Effector memory CD8-positive, alpha-beta T cell (primary cell): ENCODE data around the gene SIGLEC10.

ENCODE experiments used
- ATAC-seq: fragments of 150-1000 bp; cut with Tn5 transposase; replicated peaks from 2 replicates; pipeline ENCODE4 v1.10.0; 2021; ENCODE audit warnings: mild to moderate bottlenecking, moderate library complexity
- DNase-seq, 3 experiments: peaks; one replicate each; pipeline ENCODE4 v3.0.0; 2021
- H3K27ac Mint-ChIP-seq, 2 donors: one replicate each; pipeline ENCODE4 v1.8.0; 2022; ENCODE audit warnings: mild to moderate bottlenecking in 2 of 2, mixed read lengths in 2 of 2, moderate library complexity in 2 of 2
- H3K27me3 Mint-ChIP-seq, 2 donors: one replicate each; pipeline ENCODE4 v1.8.0; 2022; ENCODE audit warnings: mixed read lengths in 2 of 2
- H3K36me3 Mint-ChIP-seq: one replicate; pipeline ENCODE4 v1.8.0; 2022; ENCODE audit warnings: mild to moderate bottlenecking, moderate library complexity, mixed read lengths; ENCODE audit not compliant: insufficient read depth
- H3K4me1 Mint-ChIP-seq, 2 donors: one replicate each; pipeline ENCODE4 v1.8.0; 2022; ENCODE audit warnings: low read depth in 2 of 2, mixed read lengths in 2 of 2
- H3K4me3 Mint-ChIP-seq, 2 donors: one replicate each; pipeline ENCODE4 v1.8.0; 2022; ENCODE audit warnings: mild to moderate bottlenecking in 2 of 2, mixed read lengths in 2 of 2, moderate library complexity in 2 of 2
- H3K9me3 Mint-ChIP-seq, 2 donors: one replicate each; pipeline ENCODE4 v1.8.0; 2022; ENCODE audit warnings: mixed read lengths in 2 of 2

The SIGLEC10 gene

DNA sequence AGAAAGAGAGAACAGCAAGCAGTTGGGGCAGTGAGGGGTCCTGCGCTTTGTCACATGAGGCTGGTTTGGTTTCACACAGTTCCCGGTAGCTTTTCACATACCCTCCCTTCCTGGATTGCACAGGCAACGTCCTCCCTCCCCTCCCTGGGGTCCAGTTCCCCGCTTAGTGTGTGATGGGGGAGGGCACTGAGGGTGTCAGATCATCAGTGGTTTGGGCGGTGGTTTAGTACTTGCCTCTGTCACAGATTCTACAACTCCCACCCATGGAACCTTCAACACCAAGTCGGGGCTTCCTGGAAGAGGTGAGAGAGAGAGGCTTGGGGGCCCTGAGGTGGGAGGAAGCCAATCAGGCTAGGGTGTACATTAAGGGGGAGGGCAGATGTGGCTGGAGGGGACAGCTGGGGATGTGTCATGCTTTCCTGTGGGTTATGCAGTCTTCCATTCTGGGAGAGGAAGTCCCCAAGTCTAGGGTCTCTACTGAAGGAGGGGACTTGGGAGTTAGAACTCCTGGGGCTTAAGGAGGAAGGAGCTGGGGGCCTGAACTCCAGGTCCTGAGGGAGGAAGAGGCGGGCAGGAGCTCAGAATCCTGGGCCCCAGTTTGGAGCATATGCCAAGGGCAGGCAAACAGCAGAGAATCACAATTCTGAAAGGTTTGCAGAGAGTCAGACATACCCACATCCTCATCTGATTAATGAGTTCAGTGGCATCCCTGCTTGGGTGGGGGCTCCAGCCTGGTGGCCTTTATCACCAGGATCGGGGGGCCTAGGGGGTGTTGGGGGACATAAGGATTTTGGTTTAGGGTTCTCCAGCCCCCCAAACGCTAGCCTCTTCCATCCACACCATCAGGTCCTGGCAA, 44.6 kb downstream of the SIGLEC10 start, which contains the start of gene NKG7:
NKG7 (minus strand) TSS at position 6 of the 856 bp plus-strand sequence. CDS start 119 bp downstream, outside the sequence.
- H3K9me3 Mint-ChIP-seq = peaks cover 0 to 4% of the 10 kb centered on the region in 2 donors
- peaks cover 48% of the 10 kb centered on the region for H3K36me3 Mint-ChIP-seq
- ATAC-seq = peak; percentile 72
- peaks cover 60 to 78% of the 10 kb centered on the region in 2 donors for H3K4me1 Mint-ChIP-seq
- peak within 1 kb of the TSS; percentile 78 to 95 for H3K27ac Mint-ChIP-seq
- peak; percentile 78 to 82 (median 82) for DNase-seq
- H3K27me3 Mint-ChIP-seq = no peaks in the 10 kb centered on the region
- H3K4me3 Mint-ChIP-seq = peak within 1 kb of the TSS; percentile 89 to 97

- DNase-seq (no peak), ATAC-seq (no peak)
- Mint-ChIP-seq H3K27me3 (no peaks in the 10 kb centered on the region), H3K4me1 (peaks cover 60 to 85% of the 10 kb centered on the region in 2 donors), H3K9me3 (peaks cover 0 to 4% of the 10 kb centered on the region in 2 donors), H3K27ac (peak overlapping the region; percentile 78 to 95), H3K4me3 (peak overlapping the region; percentile 89 to 97), H3K36me3 (peaks cover 54% of the 10 kb centered on the region)
These were observed 45.3 kb downstream of the SIGLEC10 start for GRCh38 chr19:51372021-51372648.

GRCh38 chr19:51371186-51371690, 46.2 kb downstream of the SIGLEC10 start:
- H3K36me3 Mint-ChIP-seq = peaks cover 59% of the 10 kb centered on the region
- H3K9me3 Mint-ChIP-seq = peaks cover 0 to 4% of the 10 kb centered on the region in 2 donors
- peaks cover 62 to 85% of the 10 kb centered on the region in 2 donors for H3K4me1 Mint-ChIP-seq
- ATAC-seq (no peak), DNase-seq (no peak)
- H3K4me3 Mint-ChIP-seq = peak overlapping the region; percentile 89 to 97
- peak overlapping the region; percentile 78 to 95 for H3K27ac Mint-ChIP-seq
- H3K27me3 Mint-ChIP-seq = no peaks in the 10 kb centered on the region

GRCh38 chr19:51370230-51370629, 47.2 kb downstream of the SIGLEC10 start:
- Mint-ChIP-seq H3K4me3 (peak overlapping the region; percentile 89 to 97), H3K27ac (peak overlapping the region; percentile 78 to 95), H3K36me3 (peaks cover 59% of the 10 kb centered on the region), H3K9me3 (peaks cover 0 to 4% of the 10 kb centered on the region in 2 donors), H3K4me1 (peaks cover 63 to 83% of the 10 kb centered on the region in 2 donors), H3K27me3 (no peaks in the 10 kb centered on the region)
- no peak for DNase-seq
- ATAC-seq = no peak

GRCh38 chr19:51368366-51369282, 48.8 kb downstream of the SIGLEC10 start, which contains the start of gene CLDND2:
TSS of gene CLDND2 (minus strand) at chr19:51369003. CDS start at chr19:51368577, 426 bp downstream.
- H3K36me3 Mint-ChIP-seq = peaks cover 59% of the 10 kb centered on the region
- no peaks in the 10 kb centered on the region for H3K27me3 Mint-ChIP-seq
- peaks cover 59 to 80% of the 10 kb centered on the region in 2 donors for H3K4me1 Mint-ChIP-seq
- H3K27ac Mint-ChIP-seq = peak within 1 kb of the TSS; percentile 94 to 95
- ATAC-seq (peak; percentile 3), DNase-seq (peak; percentile 46 to 56 (median 47))
- H3K4me3 Mint-ChIP-seq = peak within 1 kb of the TSS; percentile 89 to 97
- no peaks in the 10 kb centered on the region for H3K9me3 Mint-ChIP-seq

DNA sequence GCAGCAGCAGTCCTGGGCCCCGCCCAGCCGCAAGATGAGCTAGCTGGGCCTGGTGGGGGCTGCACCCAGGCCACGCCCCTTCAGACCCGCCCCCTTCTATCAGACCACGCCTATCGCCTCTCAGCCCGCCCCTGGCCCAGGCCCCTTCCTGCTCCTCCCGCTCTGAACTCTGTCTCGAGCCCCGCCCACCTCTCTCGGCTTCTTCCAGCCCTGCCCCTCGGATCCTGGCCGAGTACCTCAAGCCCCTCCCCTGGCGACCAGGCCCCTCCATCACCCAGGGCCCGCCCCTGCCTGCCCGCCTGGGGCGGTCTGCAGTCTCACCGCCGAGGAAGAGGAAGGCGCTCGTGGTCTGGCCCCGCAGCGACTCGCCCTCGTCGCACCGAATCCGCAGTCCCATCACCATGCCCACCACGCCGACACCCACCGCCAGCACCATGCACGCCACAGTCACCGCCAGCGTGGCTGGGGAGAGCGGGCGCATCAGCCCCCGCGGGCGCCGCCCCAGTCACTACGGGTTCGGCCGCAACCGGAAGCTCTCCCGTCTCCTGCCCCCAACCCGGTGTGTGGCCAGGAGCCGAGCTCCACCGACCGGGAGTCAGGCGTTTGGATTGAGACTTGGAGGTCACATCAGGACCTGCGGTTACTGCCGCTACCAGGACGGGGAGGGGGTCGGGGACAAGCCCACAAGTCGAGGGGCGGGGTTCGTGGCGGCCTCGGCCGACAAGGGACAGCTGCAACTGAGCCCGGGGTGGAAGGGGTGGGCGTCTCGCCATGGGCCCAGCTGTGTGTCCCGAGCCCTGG, 49.7 kb downstream of the SIGLEC10 start:
- peaks cover 56 to 79% of the 10 kb centered on the region in 2 donors for H3K4me1 Mint-ChIP-seq
- no peaks in the 10 kb centered on the region for H3K9me3 Mint-ChIP-seq
- H3K36me3 Mint-ChIP-seq = peaks cover 56% of the 10 kb centered on the region
- ATAC-seq (peak; percentile 58), DNase-seq (peak; percentile 90 to 94 (median 92))
- no peaks in the 10 kb centered on the region for H3K27me3 Mint-ChIP-seq
- peak overlapping the region; percentile 89 to 97 for H3K4me3 Mint-ChIP-seq
- peak overlapping the region; percentile 94 to 95 for H3K27ac Mint-ChIP-seq

DNA sequence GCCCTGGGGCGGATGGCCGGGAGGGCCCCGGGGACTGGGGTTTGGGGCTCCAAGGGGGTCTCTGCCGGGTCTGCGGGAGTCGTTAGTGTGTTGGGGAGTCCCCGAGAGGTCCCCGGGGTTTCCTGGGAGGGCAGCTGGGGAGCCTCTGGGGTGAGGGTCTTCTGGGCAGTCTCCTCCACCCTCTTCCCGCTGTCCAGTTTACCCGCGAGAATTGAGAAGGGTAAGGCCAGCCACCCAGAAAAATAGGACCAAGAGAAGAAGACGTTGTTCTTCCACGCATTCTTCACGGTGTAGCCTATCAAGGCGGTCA, 50.2 kb downstream of the SIGLEC10 start:
- DNase-seq (no peak), ATAC-seq (no peak)
- H3K36me3 Mint-ChIP-seq = peaks cover 51% of the 10 kb centered on the region
- H3K4me1 Mint-ChIP-seq = peaks cover 56 to 79% of the 10 kb centered on the region in 2 donors
- peak overlapping the region; percentile 89 to 97 for H3K4me3 Mint-ChIP-seq
- H3K27me3 Mint-ChIP-seq = no peaks in the 10 kb centered on the region
- peak overlapping the region; percentile 94 to 95 for H3K27ac Mint-ChIP-seq
- no peaks in the 10 kb centered on the region for H3K9me3 Mint-ChIP-seq

GRCh38 chr19:51366389-51367254, 50.8 kb downstream of the SIGLEC10 start:
- Mint-ChIP-seq H3K27ac (peak overlapping the region; percentile 94 to 95), H3K4me1 (peaks cover 56 to 75% of the 10 kb centered on the region in 2 donors), H3K36me3 (peaks cover 50% of the 10 kb centered on the region), H3K9me3 (no peaks in the 10 kb centered on the region), H3K4me3 (peak overlapping the region; percentile 89 to 97), H3K27me3 (no peaks in the 10 kb centered on the region)
- DNase-seq = peak; percentile 76 to 82 (median 78)
- ATAC-seq = peak; percentile 32

DNA sequence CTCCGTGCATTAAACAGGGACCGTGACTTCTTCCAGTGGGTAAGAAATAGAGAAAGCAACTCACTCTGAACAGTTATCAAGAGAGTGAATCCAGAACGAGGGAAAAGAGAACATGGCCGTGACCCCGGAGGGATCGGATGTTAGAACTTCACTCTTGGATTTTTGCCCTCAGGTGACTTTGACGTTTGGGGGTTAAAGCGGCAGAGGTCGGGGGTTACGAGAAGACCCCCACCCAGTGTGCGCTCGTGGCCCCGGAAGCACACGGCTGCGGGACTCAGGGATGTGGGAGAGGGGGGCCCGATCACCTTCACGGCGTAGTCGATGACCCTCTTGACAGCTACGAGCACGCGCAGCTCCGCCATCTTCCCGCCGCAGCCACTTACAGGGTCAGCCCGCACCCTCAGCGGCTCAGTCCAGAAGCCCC, 51.5 kb downstream of the SIGLEC10 start, which contains the start of gene ETFB:
ETFB (minus strand) TSS at position 424 of the 424 bp plus-strand sequence; CDS start at position 362, 62 bp downstream.
- DNase-seq (no peak), ATAC-seq (no peak)
- H3K36me3 Mint-ChIP-seq = peaks cover 43% of the 10 kb centered on the region
- H3K4me1 Mint-ChIP-seq = peaks cover 54 to 69% of the 10 kb centered on the region in 2 donors
- H3K4me3 Mint-ChIP-seq = peak within 1 kb of the TSS; percentile 89 to 97
- no peaks in the 10 kb centered on the region for H3K27me3 Mint-ChIP-seq
- peak within 1 kb of the TSS; percentile 94 to 95 for H3K27ac Mint-ChIP-seq
- no peaks in the 10 kb centered on the region for H3K9me3 Mint-ChIP-seq

GRCh38 chr19:51365211-51365964, 52.1 kb downstream of the SIGLEC10 start:
- Mint-ChIP-seq H3K4me1 (peaks cover 48 to 63% of the 10 kb centered on the region in 2 donors), H3K9me3 (no peaks in the 10 kb centered on the region), H3K36me3 (peaks cover 41% of the 10 kb centered on the region), H3K27me3 (no peaks in the 10 kb centered on the region), H3K27ac (peak overlapping the region; percentile 94 to 95), H3K4me3 (peak overlapping the region; percentile 89 to 97)
- DNase-seq = no peak
- ATAC-seq = peak; percentile 6
